ES-I3 (cell line): ENCODE measurements around the gene KANSL3.
"Not testable (repeated sequence)": the region's sequence is repeated elsewhere in the genome, so short reads cannot be mapped to it uniquely, and the experiment has no call there.

Source experiments
- H3K36me3 ChIP-seq: 2 replicates; pipeline ENCODE4 v1.6.1; 2013; ENCODE audit warnings: mild to moderate bottlenecking, low read length, control low read depth, moderate library complexity; ENCODE audit not compliant: insufficient read depth
- H3K4me1 ChIP-seq: 2 replicates; pipeline ENCODE4 v1.6.1; 2013; ENCODE audit warnings: mild to moderate bottlenecking, control low read depth, low read length; ENCODE audit not compliant: insufficient read depth
- H3K9ac ChIP-seq: 2 replicates; pipeline ENCODE4 v1.6.1; 2013; ENCODE audit warnings: low read depth, mild to moderate bottlenecking, low read length, moderate library complexity
- H3K9me3 ChIP-seq: 2 replicates; pipeline ENCODE4 v1.6.1; 2013; ENCODE audit warnings: mild to moderate bottlenecking, low read length, moderate library complexity; ENCODE audit not compliant: control insufficient read depth, insufficient read depth

KANSL3 gene

DNA sequence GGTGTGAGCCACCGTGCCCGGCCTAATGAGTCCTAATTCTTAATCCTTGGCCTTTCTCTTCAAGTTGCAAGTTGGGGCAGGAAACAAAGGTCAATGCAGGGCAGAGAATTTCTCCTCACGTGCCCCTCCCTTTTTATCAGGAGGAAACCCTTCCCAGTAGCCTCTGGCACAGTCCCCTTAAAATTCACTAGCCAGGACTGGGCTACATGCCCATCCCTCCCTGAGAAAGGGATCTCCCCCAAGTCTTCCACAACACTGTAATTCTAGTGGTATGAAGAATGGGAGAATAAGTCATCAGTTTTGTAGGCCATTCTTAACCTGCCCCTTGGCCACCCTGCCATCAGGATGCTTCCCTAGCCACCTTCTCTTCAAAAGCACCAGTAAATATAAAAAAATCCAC, 59.4 kb downstream of the KANSL3 start:
- Histone ChIP-seq H3K36me3 (no peaks in the 10 kb centered on the region), H3K9me3 (no peaks in the 10 kb centered on the region), H3K9ac (no peak overlapping the region), H3K4me1 (no peaks in the 10 kb centered on the region)

GRCh38 chr2:96577501-96577900, 60.6 kb downstream of the KANSL3 start:
- Histone ChIP-seq H3K36me3 (no peaks in the 10 kb centered on the region), H3K4me1 (no peaks in the 10 kb centered on the region), H3K9me3 (no peaks in the 10 kb centered on the region)

DNA sequence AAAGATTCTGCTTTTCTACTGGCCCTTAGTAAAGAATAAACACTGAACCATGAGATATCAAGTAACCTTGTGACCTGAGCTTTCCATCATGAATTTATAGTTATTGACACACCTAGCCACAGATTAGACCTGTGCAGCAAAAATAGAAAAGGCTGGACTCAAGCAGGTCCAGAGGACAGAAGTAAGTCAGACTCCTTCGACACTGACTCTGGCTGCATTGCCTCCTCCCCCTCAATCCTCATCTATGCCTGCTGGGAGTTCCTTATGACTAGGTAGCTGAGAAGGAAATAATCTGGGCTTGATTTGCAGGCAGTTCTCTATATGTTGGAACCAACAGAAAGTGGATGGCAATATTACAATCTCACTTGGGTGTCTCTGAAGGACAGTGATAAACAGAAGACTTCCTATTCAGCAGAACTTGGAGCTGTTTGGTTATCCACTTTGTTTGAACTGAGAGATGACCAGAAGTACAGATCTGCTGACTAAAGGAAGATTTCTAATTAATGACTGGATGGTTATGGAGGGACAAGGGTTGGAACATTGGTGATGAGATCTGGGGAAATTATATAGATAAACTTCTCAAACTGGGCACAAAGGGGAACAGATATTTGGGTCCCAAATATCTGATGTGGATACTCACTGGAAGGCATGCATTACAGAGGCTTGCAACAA, 62.2 kb downstream of the KANSL3 start:
- H3K36me3 ChIP-seq: no peaks in the 10 kb centered on the region
- H3K9me3 ChIP-seq: no peaks in the 10 kb centered on the region
- no peak overlapping the region for H3K9ac ChIP-seq
- H3K4me1 ChIP-seq: no peaks in the 10 kb centered on the region

More at GRCh38 chr2:96577501-96577900, 60.6 kb downstream of the KANSL3 start:
- no peak overlapping the region for H3K9ac ChIP-seq

- H3K36me3 ChIP-seq: no peaks in the 10 kb centered on the region
- H3K9me3 ChIP-seq: no peaks in the 10 kb centered on the region
- H3K4me1 ChIP-seq: no peaks in the 10 kb centered on the region
- H3K9ac ChIP-seq: no peak overlapping the region
These were observed 63.7 kb downstream of the KANSL3 start for GRCh38 chr2:96574364-96574763.

DNA sequence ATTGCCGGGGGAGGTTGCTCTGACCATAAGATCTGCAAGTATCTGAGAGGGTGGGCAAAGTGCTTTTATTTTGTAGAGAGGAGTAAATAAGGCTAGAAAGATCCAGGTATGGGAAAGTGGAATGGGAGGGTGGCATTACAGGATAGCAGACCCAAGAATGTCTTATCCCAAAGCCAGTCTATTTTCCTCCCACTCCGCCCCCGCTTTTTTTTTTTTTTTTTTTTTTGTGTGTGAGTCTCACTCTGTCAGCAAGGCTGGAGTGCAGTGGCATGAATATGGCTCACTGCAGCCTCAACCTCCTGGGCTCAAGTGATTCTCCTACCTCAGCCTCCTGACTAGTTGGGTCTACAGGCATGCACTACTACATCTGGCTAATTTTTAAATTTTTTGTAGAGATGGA, 70.0 kb downstream of the KANSL3 start:
- H3K9me3 ChIP-seq: no peaks in the 10 kb centered on the region
- no peaks in the 10 kb centered on the region for H3K36me3 ChIP-seq
- H3K4me1 ChIP-seq: peaks cover 4% of the 10 kb centered on the region; the same call in 1 of the 2 replicates
- H3K9ac ChIP-seq: no peak overlapping the region

DNA sequence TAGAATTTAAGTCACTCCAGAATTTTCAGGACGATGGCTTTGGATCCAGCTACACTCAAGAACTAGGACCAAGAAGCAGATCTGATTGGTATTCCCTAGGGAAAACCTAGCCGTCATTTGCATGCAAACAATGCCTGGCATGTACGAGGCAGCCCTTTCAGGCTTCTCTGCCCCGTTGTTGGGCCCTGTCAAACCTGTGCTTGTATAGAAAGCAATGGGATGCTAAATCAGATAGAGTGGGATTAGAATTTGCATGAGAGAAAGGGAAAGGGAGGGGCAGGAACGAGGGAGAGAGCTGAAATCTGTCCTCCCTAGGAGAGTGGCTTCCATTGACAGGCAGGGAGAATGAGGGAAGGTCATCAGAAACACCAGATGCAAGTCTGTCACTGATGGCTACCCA, 73.0 kb downstream of the KANSL3 start:
- H3K36me3 ChIP-seq: no peaks in the 10 kb centered on the region
- no peak overlapping the region for H3K9ac ChIP-seq
- H3K9me3 ChIP-seq: no peaks in the 10 kb centered on the region
- H3K4me1 ChIP-seq: peaks cover 4% of the 10 kb centered on the region; the same call in 1 of the 2 replicates

DNA sequence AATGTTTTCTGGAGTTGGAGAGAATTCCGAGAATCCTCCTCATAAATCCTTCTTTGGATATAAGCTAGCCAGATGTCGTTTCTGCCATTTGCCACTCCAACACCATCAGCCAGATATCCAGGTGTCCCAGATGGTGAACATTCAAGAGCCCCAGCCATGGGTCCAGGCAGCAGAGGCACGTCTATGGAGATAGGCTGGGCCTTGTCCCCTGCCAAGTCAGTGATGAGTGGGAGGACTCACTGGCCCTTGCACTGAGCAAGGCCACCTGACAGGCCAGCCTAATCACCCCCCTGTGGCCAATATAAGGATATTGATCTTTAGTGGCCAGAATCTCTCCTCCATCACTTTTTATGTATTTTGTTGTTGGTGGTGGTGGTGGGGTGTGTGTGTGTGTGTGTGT, 73.5 kb downstream of the KANSL3 start:
- H3K4me1 ChIP-seq: peaks cover 4% of the 10 kb centered on the region; the same call in 1 of the 2 replicates
- H3K36me3 ChIP-seq: no peaks in the 10 kb centered on the region
- no peaks in the 10 kb centered on the region for H3K9me3 ChIP-seq
- H3K9ac ChIP-seq: no peak overlapping the region

DNA sequence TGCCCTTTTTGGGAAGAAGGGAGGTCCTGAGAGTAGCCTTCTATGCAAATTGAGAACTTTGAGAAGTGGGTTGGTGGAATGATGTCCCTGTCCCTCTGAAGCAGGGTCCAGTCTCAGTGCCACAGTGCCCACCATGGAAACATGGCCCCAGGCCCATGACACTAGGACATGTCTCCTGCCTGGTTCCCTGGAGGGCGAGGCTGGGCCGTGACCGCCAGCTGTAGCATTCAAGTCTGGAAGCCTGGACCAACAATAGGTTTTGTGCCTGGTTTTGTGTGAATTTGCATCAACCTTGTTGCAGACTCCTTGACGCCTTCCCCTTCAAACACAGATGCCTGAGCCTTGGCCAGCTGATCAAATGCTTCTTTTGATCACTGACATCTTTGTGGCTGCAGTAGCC, 74.1 kb downstream of the KANSL3 start:
- Histone ChIP-seq H3K9ac (no peak overlapping the region), H3K9me3 (no peaks in the 10 kb centered on the region), H3K4me1 (peaks cover 4% of the 10 kb centered on the region; the same call in 1 of the 2 replicates), H3K36me3 (no peaks in the 10 kb centered on the region)

DNA sequence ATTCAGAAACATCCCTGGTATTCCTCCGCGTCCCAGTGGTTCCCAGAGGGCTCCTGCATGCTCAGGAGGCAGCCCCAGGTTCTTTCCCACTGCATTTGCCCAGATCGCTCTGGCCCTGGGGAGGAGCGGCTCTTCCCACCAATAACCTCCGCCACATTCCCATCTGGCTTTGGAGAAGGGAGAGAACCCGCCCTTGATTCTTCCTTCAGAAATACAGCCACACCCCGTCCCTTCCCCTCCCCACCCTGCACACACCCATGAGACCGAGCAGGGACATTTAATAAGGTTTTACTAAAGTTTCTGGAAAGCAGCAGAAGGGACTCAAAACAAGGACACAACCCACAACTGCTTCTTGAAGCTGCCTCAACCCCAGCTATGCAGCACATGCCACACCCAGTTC, 79.6 kb downstream of the KANSL3 start:
- H3K36me3 ChIP-seq: no peaks in the 10 kb centered on the region
- H3K9me3 ChIP-seq: no peaks in the 10 kb centered on the region
- no peak overlapping the region for H3K9ac ChIP-seq
- H3K4me1 ChIP-seq: peaks cover 3% of the 10 kb centered on the region

DNA sequence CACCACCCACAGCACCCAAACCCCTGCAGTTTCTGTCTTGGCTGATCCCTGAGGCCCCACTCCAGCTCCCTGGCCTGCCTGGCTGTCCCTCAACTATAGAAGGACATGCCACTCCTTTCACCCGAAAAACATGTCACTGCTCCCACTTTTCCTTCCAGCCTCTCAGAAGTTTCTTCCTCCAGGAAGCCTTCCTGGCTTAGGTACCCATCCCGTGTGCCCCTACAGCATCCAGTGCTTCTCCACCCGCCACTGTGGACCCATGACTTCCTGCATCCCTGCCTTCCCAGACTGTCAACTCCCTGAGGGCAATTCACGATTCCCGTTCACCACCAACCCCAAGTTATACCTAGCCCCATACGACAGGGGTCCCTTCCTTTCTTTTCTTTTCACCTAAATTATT, 80.1 kb downstream of the KANSL3 start:
- H3K9me3 ChIP-seq: no peaks in the 10 kb centered on the region
- peaks cover 3% of the 10 kb centered on the region for H3K4me1 ChIP-seq
- H3K36me3 ChIP-seq: no peaks in the 10 kb centered on the region
- no peak overlapping the region for H3K9ac ChIP-seq

DNA sequence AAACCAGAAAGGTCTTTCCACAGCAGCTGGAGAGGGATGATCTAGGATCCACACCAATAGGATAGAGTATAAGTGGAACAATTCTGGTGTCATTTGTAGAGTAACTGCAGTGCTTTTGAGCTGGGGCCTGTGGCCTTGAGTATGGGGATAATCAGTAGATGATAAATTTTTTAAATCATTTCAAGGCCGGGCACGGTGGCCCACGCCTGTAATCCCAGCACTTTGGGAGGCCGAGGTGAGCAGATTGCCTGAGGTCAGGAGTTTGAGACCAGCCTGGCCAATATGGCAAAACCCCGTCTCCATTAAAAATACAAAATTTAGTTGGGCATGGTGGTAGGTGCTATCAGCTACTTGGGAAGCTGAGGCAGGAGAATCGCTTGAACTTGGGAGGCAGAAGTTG, 80.7 kb downstream of the KANSL3 start:
- not testable (repeated sequence) for H3K9ac ChIP-seq

GRCh38 chr2:96556441-96557330, 81.4 kb downstream of the KANSL3 start:
- Histone ChIP-seq H3K36me3 (no peaks in the 10 kb centered on the region), H3K4me1 (peaks cover 3% of the 10 kb centered on the region), H3K9me3 (no peaks in the 10 kb centered on the region), H3K9ac (no peak overlapping the region)

More for the DNA sequence above, 80.7 kb downstream of the KANSL3 start:
- H3K4me1 ChIP-seq, H3K36me3 ChIP-seq, H3K9me3 ChIP-seq: not testable (repeated sequence)

DNA sequence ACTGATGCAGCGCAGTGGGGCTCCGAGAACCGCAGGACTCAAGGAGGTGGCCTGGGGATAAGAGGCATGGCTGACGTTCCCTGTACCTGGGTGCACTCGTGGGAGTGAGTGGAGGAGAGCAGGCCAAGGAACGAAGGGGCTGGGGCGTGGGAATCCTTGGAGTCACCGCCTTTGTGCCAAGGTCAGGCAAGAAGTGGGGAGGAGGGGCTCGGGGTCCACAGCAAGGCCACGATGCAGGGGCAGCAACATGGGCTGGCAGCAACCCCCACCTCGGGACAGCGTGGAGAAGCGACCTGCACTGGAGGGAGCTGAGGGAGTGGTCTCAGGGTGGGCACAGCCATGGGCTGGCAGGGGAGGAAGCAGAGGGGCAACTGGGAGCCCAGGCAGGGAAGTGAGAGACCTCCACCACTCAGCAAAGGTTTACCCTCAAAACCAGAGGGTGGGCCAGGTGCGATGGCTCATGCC, 82.9 kb downstream of the KANSL3 start:
- H3K4me1 ChIP-seq: peaks cover 3% of the 10 kb centered on the region
- no peak overlapping the region for H3K9ac ChIP-seq
- H3K36me3 ChIP-seq: no peaks in the 10 kb centered on the region
- no peaks in the 10 kb centered on the region for H3K9me3 ChIP-seq

DNA sequence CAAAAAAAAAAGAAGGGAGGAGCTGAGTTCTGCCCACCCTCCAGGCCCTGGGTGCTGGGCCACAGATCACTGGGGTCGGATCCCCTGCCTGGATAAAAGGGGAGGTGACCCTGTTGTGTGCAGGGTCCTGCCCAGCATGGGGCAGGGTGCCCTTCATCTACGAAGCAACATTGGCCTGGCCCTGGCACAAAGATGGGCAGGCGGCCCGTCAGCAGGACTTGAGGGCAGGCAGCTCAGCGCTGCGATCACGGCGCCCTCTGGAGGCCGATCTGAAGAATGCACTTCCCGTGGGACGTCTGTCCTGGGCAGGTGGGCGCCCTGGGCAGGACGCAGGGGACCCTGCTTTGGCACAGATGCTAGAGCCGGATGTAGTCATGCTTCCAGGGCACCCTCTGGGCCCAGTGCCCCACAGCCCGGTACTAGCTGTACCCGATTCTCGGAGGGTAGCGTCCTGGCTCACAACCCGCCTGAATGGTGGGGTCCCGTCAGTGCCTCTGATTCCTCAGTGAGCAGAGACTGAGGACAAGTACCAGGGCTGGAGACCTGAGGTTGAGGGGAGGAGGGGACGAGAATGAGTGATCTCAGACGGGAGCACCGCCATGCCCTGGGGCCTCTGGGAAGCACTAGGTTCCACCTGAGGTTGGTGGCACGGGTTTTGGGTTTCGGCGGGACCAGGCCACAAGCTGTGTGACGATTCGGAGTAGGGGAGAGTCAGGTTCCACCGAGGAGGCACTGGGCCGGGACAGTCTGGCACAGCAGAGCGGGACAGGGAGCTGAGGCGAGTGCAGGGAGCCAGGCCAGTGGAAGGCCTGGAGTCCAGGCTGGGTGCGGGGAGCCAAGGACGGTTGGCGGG, 83.6 kb downstream of the KANSL3 start:
- peaks cover 3% of the 10 kb centered on the region for H3K4me1 ChIP-seq
- H3K9ac ChIP-seq: no peak overlapping the region

More for the DNA sequence above, 83.6 kb downstream of the KANSL3 start:
- H3K36me3 ChIP-seq: no peaks in the 10 kb centered on the region
- H3K9me3 ChIP-seq: no peaks in the 10 kb centered on the region
